Neural progenitor cell (in vitro differentiated cells): ENCODE results near the gene HNRNPDL. TPM values are rescaled to one million over a fixed set of nuclear protein-coding genes. Genes with fewer than 3 reads are reported as not detected.

Experiments used
- DNase-seq: peaks from one replicate; pipeline ENCODE4 v3.0.0-alpha.2; 2016; ENCODE audit warnings: low spot score
- H2AFZ ChIP-seq: fragments of 200-600 bp; sonication (generic); replicated peaks from 2 replicates; pipeline ENCODE4 v1.6.1; 2016; ENCODE audit warnings: antibody characterized with exemption
- H3F3A ChIP-seq: fragments of 200-600 bp; sonication (generic); 2 replicates; pipeline ENCODE4 v1.6.1; 2016; ENCODE audit warnings: antibody characterized with exemption, low read depth
- H3K27ac ChIP-seq: fragments of 200-600 bp; sonication (generic); 2 replicates; pipeline ENCODE4 v1.5.1; 2016; ENCODE audit warnings: mild to moderate bottlenecking
- H3K27me3 ChIP-seq: fragments of 200-600 bp; sonication (generic); 2 replicates; pipeline ENCODE4 v1.6.1; 2016; ENCODE audit warnings: mild to moderate bottlenecking, moderate library complexity
- H3K36me3 ChIP-seq: fragments of 200-600 bp; sonication (generic); 2 replicates; pipeline ENCODE4 v1.5.1; 2016
- H3K4me1 ChIP-seq: fragments of 200-600 bp; sonication (generic); 2 replicates; pipeline ENCODE4 v1.6.1; 2016; ENCODE audit warnings: mixed run types
- H3K4me2 ChIP-seq: fragments of 200-600 bp; sonication (generic); 2 replicates; pipeline ENCODE4 v1.6.1; 2016
- H3K4me3 ChIP-seq: fragments of 200-600 bp; sonication (generic); 2 replicates; pipeline ENCODE4 v1.5.1; 2016
- H3K79me2 ChIP-seq: fragments of 200-600 bp; sonication (generic); 2 replicates; pipeline ENCODE4 v1.6.1; 2016; ENCODE audit warnings: low read depth
- H3K9ac ChIP-seq: fragments of 200-600 bp; sonication (generic); 2 replicates; pipeline ENCODE4 v1.6.1; 2016
- H3K9me3 ChIP-seq: fragments of 200-600 bp; sonication (generic); 2 replicates; pipeline ENCODE4 v1.5.1; 2016; ENCODE audit warnings: low read depth
- H4K20me1 ChIP-seq: fragments of 200-600 bp; sonication (generic); 2 replicates; pipeline ENCODE4 v1.6.1; 2016; ENCODE audit warnings: low read depth
- H3K27ac Mint-ChIP-seq: 3 replicates; pipeline ENCODE4 v1.8.0; 2021; ENCODE audit warnings: mixed read lengths
- H3K27me3 Mint-ChIP-seq: 2 replicates; pipeline ENCODE4 v1.8.0; 2022; ENCODE audit warnings: low read depth, mild to moderate bottlenecking, inconsistent platforms, moderate library complexity, mixed read lengths; ENCODE audit not compliant: insufficient read depth
- H3K36me3 Mint-ChIP-seq: 3 replicates; pipeline ENCODE4 v1.8.0; 2021; ENCODE audit warnings: mixed read lengths
- H3K4me1 Mint-ChIP-seq: 3 replicates; pipeline ENCODE4 v1.8.0; 2021; ENCODE audit warnings: mixed read lengths
- H3K4me3 Mint-ChIP-seq: 3 replicates; pipeline ENCODE4 v1.8.0; 2021; ENCODE audit warnings: mild to moderate bottlenecking, moderate library complexity, mixed read lengths
- H3K9me3 Mint-ChIP-seq: 3 replicates; pipeline ENCODE4 v1.8.0; 2020; ENCODE audit warnings: mixed read lengths
- EZH2 ChIP-seq: fragments of 200-600 bp; sonication (generic); IDR thresholded peaks from 2 replicates; pipeline ENCODE4 v1.6.1; 2017; ENCODE audit warnings: antibody characterized with exemption, mild to moderate bottlenecking, moderate library complexity
- EZH2phosphoT487 ChIP-seq: fragments of 200-600 bp; sonication (generic); IDR thresholded peaks from 2 replicates; pipeline ENCODE4 v1.6.1; 2017; ENCODE audit warnings: antibody characterized with exemption
- total RNA-seq: library from RNA; depleted of rRNA; stranded (reverse); fragments of >200 nt; gene quantifications from 2 replicates; pipeline ENCODE4 v1.2.3, GENCODE V29; 2015; ENCODE audit warnings: low replicate concordance
- TF ChIP-seq, protein P1 (sequence below): fragments of 200-600 bp; sonication (generic); IDR thresholded peaks from 2 replicates; pipeline ENCODE4 v1.5.1; 2017; ENCODE audit warnings: antibody characterized with exemption, mild to moderate bottlenecking

HNRNPDL gene
- total RNA-seq, 1 donor from 2014 or later = 699 TPM

DNA sequence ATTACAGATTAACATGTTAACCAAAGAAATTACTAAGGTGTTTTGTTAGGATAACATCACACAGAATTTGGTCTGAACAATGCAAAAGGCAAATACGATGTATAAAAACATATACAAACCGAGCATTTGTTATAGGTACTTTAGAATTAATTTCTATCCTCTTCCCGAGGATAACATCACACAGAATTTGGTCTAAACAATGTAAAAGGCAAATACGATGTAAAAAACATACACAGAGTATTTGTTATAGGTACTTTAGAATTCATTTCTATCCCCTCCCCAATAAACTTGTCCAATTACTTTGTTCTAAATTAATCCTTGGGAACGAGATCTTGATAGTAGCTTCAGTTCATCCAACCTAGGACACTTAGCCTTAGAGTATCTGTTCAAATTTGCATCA is 7.6 kb downstream of the HNRNPDL start:
- peaks cover 30% of the 10 kb centered on the region for H3K36me3 ChIP-seq
- Mint-ChIP-seq H3K4me1 (peaks cover 23% of the 10 kb centered on the region), H3K27ac (no peak overlapping the region), H3K27me3 (peaks cover 4% of the 10 kb centered on the region), H3K4me3 (no peak overlapping the region), H3K9me3 (peaks cover 4% of the 10 kb centered on the region), H3K36me3 (peaks cover 48% of the 10 kb centered on the region)
- H3K9ac ChIP-seq = no peak overlapping the region
- H2AFZ ChIP-seq = no peak overlapping the region
- TF ChIP-seq EZH2phosphoT487 (no peak), EZH2 (no peak)
- TF ChIP-seq, protein P1, sequence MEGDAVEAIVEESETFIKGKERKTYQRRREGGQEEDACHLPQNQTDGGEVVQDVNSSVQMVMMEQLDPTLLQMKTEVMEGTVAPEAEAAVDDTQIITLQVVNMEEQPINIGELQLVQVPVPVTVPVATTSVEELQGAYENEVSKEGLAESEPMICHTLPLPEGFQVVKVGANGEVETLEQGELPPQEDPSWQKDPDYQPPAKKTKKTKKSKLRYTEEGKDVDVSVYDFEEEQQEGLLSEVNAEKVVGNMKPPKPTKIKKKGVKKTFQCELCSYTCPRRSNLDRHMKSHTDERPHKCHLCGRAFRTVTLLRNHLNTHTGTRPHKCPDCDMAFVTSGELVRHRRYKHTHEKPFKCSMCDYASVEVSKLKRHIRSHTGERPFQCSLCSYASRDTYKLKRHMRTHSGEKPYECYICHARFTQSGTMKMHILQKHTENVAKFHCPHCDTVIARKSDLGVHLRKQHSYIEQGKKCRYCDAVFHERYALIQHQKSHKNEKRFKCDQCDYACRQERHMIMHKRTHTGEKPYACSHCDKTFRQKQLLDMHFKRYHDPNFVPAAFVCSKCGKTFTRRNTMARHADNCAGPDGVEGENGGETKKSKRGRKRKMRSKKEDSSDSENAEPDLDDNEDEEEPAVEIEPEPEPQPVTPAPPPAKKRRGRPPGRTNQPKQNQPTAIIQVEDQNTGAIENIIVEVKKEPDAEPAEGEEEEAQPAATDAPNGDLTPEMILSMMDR = no peak
- H3K4me2 ChIP-seq = no peak overlapping the region
- H3K79me2 ChIP-seq = peaks cover 42% of the 10 kb centered on the region
- peaks cover 3% of the 10 kb centered on the region for H3K27me3 ChIP-seq
- H4K20me1 ChIP-seq = peaks cover 62% of the 10 kb centered on the region
- H3K4me3 ChIP-seq = no peak overlapping the region
- no peak for DNase-seq
- peaks cover 20% of the 10 kb centered on the region for H3K4me1 ChIP-seq
- H3F3A ChIP-seq = peaks cover 76% of the 10 kb centered on the region
- no peaks in the 10 kb centered on the region for H3K9me3 ChIP-seq
- no peak overlapping the region for H3K27ac ChIP-seq

DNA sequence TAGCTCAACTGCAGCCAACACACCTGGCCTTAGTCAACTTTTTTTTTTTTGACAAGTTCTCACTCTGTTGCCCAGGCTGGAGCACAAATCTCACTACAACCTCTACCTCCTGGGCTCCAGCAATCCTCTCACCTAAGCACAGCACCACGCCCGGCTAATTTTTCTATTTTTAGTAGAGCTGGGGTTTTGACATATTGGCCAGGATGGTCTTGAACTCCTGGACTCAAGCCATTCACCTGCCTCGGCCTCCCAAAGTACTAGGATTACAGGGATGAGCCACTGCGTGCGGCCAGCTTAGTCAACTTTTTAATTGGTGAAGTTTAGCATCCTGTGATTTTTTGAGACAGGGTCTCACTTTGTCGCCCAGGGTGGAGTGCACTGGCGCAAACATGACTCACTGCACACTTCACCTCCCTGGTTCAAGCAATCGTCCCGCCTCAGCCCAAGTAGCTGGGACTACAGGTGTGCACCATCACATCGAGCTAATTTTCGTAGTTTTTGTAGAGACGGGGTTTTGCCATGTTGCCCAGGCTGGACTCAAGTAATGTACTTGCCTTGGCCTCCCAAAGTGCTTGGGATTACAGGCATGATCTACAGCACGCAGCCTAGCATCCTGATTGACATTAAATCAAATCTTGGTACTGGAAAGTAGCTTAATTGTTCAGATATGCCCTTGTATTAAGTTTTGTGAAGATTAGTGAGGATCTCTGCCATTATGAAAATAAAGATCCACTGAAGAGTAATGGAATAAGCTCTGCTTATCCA is 8.3 kb downstream of the HNRNPDL start:
- H3K36me3 Mint-ChIP-seq = peaks cover 42% of the 10 kb centered on the region
- peaks cover 16% of the 10 kb centered on the region for H3K4me1 Mint-ChIP-seq
- no peak for DNase-seq
- Histone ChIP-seq H3F3A (peaks cover 70% of the 10 kb centered on the region), H3K9me3 (no peaks in the 10 kb centered on the region), H3K4me2 (no peak overlapping the region), H3K27me3 (peaks cover 9% of the 10 kb centered on the region), H3K9ac (no peak overlapping the region), H3K4me3 (no peak overlapping the region), H3K36me3 (peaks cover 26% of the 10 kb centered on the region), H3K4me1 (peaks cover 14% of the 10 kb centered on the region), H2AFZ (no peak overlapping the region), H3K27ac (no peak overlapping the region), H3K79me2 (peaks cover 35% of the 10 kb centered on the region), H4K20me1 (peaks cover 56% of the 10 kb centered on the region)
- TF ChIP-seq, protein P1 = no peak
- no peak for TF ChIP-seq EZH2
- TF ChIP-seq EZH2phosphoT487 = no peak
- peaks cover 7% of the 10 kb centered on the region for H3K9me3 Mint-ChIP-seq
- H3K4me3 Mint-ChIP-seq = no peak overlapping the region
- no peak overlapping the region for H3K27ac Mint-ChIP-seq
- H3K27me3 Mint-ChIP-seq = peaks cover 5% of the 10 kb centered on the region

DNA sequence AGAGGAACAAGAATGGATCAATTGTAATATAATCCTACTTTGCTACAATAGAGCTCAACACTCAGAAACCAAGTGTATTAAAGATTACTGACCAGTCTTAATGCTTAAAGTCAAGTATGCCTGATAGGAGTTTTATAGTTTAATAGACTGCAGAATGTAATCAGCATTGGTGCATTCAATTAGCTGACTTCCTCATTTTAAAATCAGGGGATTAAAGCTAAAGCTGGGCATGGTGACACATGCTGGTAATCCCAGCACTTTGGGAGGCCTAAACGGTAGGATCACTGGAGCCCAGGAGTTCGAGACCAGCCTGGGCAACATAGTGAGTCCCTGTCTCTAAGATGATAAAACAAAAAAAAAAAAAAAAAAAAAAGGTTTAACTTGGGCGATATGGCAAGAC is 10.8 kb downstream of the HNRNPDL start:
- DNase-seq = no peak
- H3K9me3 ChIP-seq = no peaks in the 10 kb centered on the region
- H3K4me2 ChIP-seq = no peak overlapping the region
- no peak overlapping the region for H2AFZ ChIP-seq
- Mint-ChIP-seq H3K4me3 (no peak overlapping the region), H3K9me3 (peaks cover 15% of the 10 kb centered on the region), H3K36me3 (peaks cover 21% of the 10 kb centered on the region), H3K27me3 (peaks cover 12% of the 10 kb centered on the region), H3K4me1 (peaks cover 11% of the 10 kb centered on the region), H3K27ac (no peak overlapping the region)
- peaks cover 58% of the 10 kb centered on the region for H3F3A ChIP-seq
- H3K4me1 ChIP-seq = peaks cover 6% of the 10 kb centered on the region
- H3K4me3 ChIP-seq = no peak overlapping the region
- no peak overlapping the region for H3K9ac ChIP-seq
- peaks cover 10% of the 10 kb centered on the region for H3K79me2 ChIP-seq
- H4K20me1 ChIP-seq = peaks cover 31% of the 10 kb centered on the region
- TF ChIP-seq EZH2 = no peak
- TF ChIP-seq, protein P1 = no peak
- TF ChIP-seq EZH2phosphoT487 = no peak
- peaks cover 18% of the 10 kb centered on the region for H3K27me3 ChIP-seq
- H3K27ac ChIP-seq = no peak overlapping the region
- H3K36me3 ChIP-seq = peaks cover 1% of the 10 kb centered on the region
